GM18907 (cell line): ENCODE measurements around the gene NID2.

ENCODE experiments used
- ATAC-seq: cut with Tn5 transposase; IDR thresholded peaks from one replicate; pipeline ENCODE4 v1.9.1; 2021; ENCODE audit warnings: mild to moderate bottlenecking, moderate library complexity; ENCODE audit not compliant: unreplicated experiment

NID2 gene

DNA sequence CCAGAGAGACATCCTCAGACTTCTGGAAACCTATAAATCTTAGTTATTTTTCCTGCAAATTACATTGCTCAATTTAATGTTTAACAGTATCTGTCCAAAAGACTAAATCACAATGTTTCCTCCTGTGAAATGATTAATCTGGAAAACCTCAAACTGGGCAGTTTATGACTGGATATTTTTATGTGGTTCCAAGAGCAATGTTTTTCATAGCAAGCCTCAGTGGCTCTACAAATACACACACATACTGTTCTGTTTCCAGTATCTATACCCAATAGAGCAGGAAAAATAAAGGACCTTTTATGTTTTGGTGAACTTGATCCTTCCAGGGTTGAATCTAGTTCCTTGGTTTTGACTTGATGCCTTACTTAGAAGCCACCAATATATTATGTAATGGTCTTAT is 9.2 kb downstream of the NID2 start:
- ATAC-seq = no peak

DNA sequence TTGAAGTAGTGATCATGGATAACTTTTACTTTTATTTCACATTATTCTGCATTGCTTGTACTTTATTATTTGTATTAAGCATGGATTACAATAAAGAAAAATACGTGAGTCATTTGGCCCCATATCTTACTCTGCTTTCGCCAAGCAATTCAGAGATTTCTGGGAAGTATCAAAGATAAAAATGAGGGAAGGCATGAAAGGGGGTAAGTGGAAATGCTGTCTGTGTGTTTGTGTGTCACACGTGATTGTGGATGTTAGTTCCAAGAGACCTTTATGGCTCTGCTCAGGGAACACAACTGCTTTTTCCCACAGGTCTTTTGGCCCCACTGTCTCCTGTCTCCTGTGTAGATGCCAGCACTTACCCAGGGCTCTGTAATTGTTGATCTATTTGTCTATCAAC is 10.5 kb downstream of the NID2 start:
- ATAC-seq = no peak

- no peak for ATAC-seq
These were observed 13.7 kb downstream of the NID2 start for GRCh38 chr14:52055167-52055566.

DNA sequence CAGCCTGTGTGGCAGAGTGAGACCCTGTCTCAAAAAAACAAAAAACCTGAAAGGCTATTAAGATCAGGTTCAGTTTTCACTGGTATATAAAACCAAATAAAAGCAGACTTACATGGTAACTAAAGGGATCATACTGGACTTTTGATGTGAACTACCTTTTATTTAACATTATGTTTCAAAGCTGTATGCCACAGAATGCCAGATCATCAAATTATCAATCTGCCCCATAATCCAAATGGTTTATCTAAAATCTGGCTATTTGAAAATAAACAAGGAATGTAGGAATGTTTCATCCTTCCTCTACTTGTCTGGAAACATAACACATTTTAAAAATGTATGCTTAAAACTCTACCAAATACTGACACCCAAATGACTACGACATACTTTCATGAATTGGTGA is 14.2 kb downstream of the NID2 start:
- ATAC-seq = no peak

DNA sequence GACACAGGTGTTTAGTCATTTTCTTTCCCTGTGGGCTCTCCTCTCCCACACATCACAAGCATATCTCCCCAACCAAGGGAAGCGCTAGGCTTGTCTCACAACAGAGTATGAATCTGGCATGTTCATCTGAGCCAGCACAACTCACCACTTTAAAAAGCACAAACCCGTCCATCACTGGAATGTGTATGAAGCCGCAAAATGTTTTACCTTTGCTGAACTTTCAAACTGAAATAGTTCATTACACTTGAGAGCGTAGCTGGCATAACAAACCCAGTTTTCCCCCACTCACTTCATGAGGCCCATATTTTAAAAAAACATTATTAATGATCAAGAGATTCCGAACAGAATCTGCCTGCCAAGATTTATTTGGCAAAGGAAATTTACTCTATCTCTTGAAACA is 15.8 kb downstream of the NID2 start:
- ATAC-seq = no peak

GRCh38 chr14:52052288-52052943 is 16.4 kb downstream of the NID2 start:
- ATAC-seq = no peak

DNA sequence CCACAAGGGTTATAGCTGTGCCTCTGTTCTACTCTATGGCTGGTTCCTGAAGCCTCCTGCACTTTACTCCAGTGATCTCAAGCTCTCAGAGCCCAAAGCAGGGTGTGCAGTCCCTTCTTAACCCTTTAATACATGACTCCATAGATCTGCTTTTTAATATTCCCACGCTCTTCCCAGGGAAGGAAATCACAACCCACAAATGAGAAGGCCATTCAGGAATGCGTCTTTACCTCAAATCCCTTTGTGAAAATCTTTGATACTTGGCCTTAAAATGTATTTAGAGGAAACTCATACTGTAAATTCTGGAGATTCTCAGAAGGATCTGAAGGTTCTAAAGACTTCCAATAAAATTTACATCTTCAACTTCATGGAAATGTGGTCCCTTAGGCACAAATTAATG is 17.0 kb downstream of the NID2 start:
- no peak for ATAC-seq

GRCh38 chr14:52051251-52051650 is 17.6 kb downstream of the NID2 start:
- no peak for ATAC-seq

GRCh38 chr14:52049721-52050588 is 18.9 kb downstream of the NID2 start:
- no peak for ATAC-seq

DNA sequence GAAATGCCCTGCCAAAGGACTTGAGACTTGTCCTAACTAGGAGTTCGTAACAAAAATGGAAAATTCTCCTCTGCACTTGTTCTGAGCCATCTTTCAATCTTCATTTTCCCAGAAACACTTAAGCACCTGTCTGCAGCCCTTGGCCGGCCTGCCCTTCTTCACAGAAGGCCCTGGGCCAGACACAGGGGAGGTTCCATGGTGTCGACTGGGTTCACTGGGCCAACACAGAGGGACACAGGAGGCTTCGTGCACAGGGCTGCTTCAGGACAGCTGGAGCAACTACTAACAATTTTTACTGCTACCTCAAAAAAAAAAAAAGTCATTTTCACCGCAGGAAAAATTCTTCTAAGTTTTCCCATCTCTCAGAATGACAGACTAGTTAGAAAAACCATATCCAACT is 19.6 kb downstream of the NID2 start:
- ATAC-seq = no peak

DNA sequence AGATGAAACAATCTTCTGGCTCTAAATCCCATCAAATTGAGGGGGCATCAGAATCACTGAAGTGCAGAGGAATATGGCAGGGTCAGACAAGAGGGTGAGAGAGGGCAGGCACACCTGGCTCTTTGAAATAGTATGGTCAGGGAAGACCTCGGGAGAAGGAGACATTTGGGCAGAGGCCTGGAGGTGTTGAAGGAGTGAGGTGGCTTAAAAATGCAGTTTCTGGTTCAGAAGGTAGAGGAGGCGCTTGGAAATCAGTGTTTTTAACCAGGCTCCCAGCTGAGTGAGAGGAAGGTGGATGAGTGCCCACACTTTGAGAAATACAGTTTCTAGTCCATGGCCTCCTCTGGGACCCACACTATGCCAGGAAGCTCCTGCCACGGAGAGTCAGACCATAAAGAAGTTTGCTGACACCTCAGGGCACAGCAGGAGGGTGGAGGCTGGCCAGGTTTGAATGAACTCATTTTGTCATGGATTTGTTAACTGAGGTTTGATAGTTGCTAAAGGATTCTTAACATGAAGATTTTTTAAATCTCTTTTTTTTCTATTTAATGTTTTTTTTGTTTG is 20.1 kb downstream of the NID2 start:
- ATAC-seq = no peak

DNA sequence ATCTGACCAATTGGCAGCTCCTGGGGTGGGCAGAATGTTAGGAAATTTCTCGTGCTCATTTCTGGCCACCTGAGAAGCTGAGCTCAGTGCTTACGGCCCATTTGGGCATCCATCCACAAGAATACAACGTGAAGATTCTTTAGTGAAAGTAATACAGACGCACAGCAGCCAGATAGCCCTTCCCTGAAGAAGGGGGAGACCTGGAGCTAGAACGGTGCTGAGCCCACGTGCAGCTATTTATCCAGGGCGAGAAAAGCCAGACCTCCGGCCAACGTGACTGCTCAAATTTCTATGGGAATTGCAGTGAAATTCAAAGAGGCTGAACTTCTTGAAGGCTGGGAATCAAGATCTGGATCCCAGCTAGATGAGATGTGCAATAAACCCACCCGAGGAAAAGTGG is 20.7 kb downstream of the NID2 start:
- no peak for ATAC-seq

DNA sequence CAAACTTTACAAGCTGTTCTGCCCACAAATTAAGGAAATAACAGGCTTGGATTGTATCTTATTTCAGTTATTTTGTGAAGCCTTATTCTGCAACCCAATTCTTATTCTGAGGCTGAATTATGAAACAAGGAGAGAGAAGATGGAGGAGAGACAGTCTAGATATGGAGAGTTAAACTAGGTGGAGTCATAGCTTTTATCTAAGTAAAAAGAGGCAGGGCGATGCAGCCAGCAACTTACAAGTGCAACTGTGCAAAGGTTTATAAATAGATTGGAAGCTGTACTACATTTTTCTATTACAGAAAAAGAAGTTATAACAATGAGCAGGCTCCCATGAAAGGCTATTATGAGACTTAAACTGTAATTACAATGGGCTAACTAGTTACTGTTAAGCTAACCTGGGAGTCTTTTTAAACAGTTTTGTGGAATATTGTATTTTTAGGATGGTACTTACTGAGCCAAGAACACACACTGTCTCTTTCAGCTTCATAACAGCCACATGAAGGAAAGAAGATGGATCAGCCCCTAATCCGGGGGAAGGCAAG is 22.4 kb downstream of the NID2 start:
- ATAC-seq = no peak

DNA sequence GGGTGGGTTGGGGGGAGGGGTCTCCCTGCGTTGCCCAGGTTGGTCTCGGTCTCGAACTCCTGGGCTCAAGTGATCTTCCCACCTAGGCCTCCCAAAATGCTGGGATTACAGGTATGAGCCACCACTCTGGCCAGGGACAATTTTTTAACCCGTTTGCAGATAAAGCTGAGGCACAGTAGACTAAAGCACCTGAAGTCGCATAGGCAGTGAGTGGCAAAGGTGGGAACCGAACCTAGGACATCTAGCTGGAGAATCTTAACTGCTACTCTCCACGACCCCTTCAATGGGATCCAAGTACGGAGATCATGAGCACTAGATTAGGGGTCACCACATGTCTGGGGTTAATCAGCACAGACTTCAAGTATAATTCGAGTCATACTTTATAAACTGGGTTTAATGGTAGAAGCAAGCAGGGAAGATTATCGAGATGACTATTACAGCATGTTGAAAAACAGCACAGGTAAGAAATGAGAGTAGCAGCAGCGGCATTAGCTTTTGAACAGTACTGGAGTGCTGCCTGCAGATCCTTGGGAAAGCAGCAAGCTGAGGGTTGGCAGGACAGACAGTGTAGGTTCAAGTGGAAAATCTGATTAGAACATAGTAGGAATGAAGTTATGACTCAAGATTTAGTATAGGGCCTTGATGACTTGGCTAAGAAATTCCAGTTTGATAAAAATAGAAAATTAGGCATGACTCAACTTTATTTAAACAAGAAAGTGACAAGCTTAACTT is 23.9 kb downstream of the NID2 start:
- ATAC-seq = no peak

- no peak for ATAC-seq
These were observed 25.2 kb downstream of the NID2 start for GRCh38 chr14:52043690-52044089.

- no peak for ATAC-seq
These were observed 26.2 kb downstream of the NID2 start for GRCh38 chr14:52042371-52043289.

DNA sequence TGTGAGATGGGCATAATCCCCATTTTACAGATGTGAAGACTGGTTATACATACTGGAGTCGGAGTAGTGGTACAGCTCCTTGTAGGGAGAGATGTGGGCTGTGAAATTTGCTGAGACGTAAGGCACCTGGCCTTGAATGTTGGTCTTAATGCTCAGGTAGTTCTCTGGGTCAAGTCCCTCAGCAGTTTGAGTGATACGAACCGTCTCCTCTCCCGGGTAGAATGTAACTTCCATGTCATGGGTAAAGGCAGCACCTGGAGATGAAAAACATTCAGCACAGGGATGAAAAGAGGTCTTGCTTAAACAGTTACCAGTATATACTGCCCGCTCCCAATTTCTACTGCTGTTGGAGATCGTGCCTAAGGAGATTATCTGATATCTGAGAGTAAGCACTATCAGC is 28.3 kb downstream of the NID2 start:
- no peak for ATAC-seq

DNA sequence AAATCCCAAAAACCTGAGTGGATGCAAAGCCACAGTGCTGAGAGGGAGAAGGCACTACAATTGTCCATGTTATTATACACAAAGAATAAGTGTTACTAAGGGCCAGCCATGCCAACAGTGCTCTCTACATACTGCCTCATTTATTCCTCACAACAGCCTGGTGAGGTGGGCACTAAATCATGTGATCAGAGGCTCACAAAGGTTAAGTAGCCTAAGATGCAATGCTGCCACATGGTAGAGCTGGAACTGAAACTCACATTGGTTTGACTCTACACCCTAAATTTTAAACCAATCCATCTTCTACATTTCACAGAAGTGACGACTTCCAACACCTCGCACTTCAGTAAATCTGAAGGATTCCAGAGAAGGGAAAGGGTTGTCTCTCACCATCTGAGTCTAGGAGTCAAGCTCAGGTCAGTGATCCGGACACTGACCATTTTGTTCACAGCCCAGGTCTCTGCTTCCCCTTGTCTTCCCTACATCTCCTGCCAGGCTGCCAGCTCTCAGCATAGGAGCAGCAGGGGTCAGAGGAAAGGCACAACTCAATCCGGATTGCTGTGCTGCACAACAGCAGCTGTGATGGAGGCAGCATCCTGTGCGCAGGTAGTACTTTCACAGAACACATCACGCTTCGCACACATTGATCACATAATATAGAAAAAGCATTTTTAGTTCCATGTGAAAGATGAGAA is 29.6 kb downstream of the NID2 start:
- no peak for ATAC-seq

DNA sequence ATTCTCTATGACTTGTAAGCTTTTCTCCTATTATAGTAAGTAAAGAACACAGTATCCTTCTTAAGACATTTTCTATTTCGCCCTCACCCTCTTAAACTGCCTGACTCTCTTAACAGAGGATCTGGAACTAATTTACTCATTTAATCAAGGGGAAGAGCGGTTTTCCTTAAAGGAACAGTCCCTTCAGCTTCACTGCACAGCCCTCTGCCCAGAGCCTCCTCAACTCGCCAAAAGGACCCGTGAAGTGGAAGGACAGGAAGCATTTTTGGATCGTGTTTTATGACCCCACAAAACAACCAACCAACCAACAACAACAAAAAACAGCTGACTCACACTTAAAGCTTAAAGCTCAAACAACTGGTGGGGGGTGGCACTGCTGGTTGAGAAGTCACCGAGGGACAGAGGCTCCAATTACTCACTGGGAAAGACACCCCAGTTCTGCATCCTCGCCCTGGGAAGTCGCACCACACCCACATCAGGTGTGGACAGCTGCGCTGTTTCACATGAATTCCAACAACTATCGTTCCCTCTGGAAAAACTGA is 35.7 kb downstream of the NID2 start:
- ATAC-seq = no peak
